Stimulated activated CD4-positive, alpha-beta T cell treated with anti-CD3 and anti-CD28 coated beads, TNF-alpha, amount 100 ng/mL, for 4 hours (primary cell): ENCODE data around the gene UGT1A10.
"Not testable (repeated sequence)": the region's sequence is repeated elsewhere in the genome, so short reads cannot be mapped to it uniquely, and the experiment has no call there.

Experiments
- DNase-seq, 3 experiments: peaks; one replicate each; pipeline ENCODE4 v3.0.0-alpha.2; 2020; ENCODE audit warnings: low read depth in 3 of 3

UGT1A10 gene

GRCh38 chr2:233692648-233693047, 56.4 kb downstream of the UGT1A10 start, which contains the start of gene UGT1A6:
TSS of gene UGT1A6 (plus strand) at chr2:233692890. CDS start at chr2:233693005, 115 bp downstream.
- DNase-seq: no peak

GRCh38 chr2:233693963-233694362, 57.7 kb downstream of the UGT1A10 start:
- no peak for DNase-seq

GRCh38 chr2:233698740-233699139, 62.5 kb downstream of the UGT1A10 start:
- DNase-seq: no peak

GRCh38 chr2:233699424-233700027, 63.3 kb downstream of the UGT1A10 start:
- no peak for DNase-seq

GRCh38 chr2:233700028-233700635, 63.9 kb downstream of the UGT1A10 start:
- DNase-seq: no peak

- DNase-seq: not testable (repeated sequence)
These were observed 64.6 kb downstream of the UGT1A10 start for GRCh38 chr2:233700842-233701241.

GRCh38 chr2:233702238-233702637, 66.0 kb downstream of the UGT1A10 start:
- no peak for DNase-seq

- DNase-seq: no peak
These were observed 69.8 kb downstream of the UGT1A10 start for GRCh38 chr2:233705911-233706506.

- DNase-seq: no peak
These were observed 70.5 kb downstream of the UGT1A10 start for GRCh38 chr2:233706720-233707119.

- no peak for DNase-seq
These were observed 71.8 kb downstream of the UGT1A10 start for GRCh38 chr2:233707940-233708644.

GRCh38 chr2:233708942-233709341, 72.7 kb downstream of the UGT1A10 start:
- no peak for DNase-seq

GRCh38 chr2:233711312-233712008, 75.2 kb downstream of the UGT1A10 start:
- peak; percentile 32 to 41 (median 37) for DNase-seq

- DNase-seq: no peak
These were observed 76.5 kb downstream of the UGT1A10 start, which contains the start of gene UGT1A5 for GRCh38 chr2:233712611-233713261. TSS of gene UGT1A5 (plus strand) at chr2:233712907. CDS start at chr2:233712992, 85 bp downstream.

- DNase-seq: no peak
These were observed 77.0 kb downstream of the UGT1A10 start for GRCh38 chr2:233713262-233713615.

GRCh38 chr2:233714121-233714520, 77.9 kb downstream of the UGT1A10 start:
- DNase-seq: no peak

GRCh38 chr2:233718552-233718951, 82.3 kb downstream of the UGT1A10 start, which contains the start of gene UGT1A4:
TSS of gene UGT1A4 (plus strand) at chr2:233718736. CDS start at chr2:233718821, 85 bp downstream.
- DNase-seq: no peak

GRCh38 chr2:233728723-233729301, 92.6 kb downstream of the UGT1A10 start, which contains the start of gene UGT1A3:
TSS of gene UGT1A3 (plus strand) at chr2:233729042. CDS start at chr2:233729127, 85 bp downstream.
- no peak for DNase-seq

- DNase-seq: not testable (repeated sequence)
These were observed 100.8 kb downstream of the UGT1A10 start for GRCh38 chr2:233736868-233737653.

- no peak for DNase-seq
These were observed 104.6 kb downstream of the UGT1A10 start for GRCh38 chr2:233740870-233741269.
